Activated CD4-positive, CD25-positive, alpha-beta regulatory T cell treated with anti-CD3 and anti-CD28 coated beads, Interleukin-2, amount 50 U/mL, for 72 hours (primary cell): ENCODE results near the gene CCDC154.

Experiments
- DNase-seq: peaks from one replicate; pipeline ENCODE4 v3.0.0; 2021

CCDC154 gene

GRCh38 chr16:1420111-1420539 is 24.2 kb downstream of the CCDC154 start:
- no peak for DNase-seq

DNA sequence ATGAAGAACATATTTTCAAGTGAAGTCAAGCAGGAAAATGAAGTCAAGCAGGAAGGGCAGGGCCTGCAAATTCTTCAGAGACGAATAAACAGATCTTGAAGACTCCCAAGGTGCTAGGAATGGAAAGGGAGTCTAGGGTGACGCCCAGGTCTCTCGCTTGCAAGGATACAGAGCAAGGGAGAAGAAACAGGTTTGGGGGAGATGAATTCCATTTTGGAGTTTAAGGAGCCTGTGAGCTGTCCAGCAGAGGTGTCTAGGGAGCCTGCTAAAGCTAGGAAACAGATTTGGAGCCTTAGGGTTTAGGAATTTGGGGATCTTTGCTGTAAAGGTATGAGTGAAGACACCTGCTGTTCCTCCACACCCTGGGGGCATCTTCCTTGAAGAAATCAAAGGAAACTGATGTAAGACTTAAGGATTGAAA is 27.8 kb downstream of the CCDC154 start:
- no peak for DNase-seq

DNA sequence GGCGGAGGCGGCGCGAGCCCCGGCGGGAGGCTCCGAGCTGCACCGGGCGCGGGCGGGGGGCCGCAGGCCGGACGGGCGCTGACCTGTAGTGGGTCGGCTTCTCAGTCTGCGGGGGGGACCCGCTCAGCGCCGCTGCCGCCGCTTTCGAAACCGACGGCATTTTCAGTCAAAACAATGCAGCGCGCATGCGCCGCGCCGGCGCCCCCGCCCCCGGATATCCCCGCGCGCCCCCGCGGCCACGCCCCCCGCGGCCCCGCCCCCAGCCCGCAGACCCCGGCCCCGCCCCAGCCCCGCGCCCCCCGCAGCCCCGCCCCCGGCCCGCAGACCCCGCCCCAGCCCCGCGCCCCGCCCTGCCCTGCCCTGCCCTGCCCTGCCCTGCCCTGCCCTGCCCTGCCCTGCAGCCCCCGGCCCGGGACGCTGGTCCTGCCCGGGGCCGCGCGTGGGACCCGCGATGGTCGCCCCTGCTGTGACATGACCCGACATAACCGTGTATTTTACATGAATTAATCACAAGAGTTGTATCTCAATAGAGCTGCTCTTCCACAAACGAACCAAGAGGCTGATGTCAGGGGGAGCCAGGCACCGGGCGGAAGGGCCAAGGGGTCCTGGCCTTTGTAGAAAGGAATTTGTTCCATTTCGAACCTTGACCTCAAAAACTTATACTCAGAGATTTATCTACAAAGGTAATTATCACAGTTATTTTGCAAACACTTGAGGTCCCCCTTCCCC is 29.7 kb downstream of the CCDC154 start, which contains the start of gene UNKL:
TSS of gene UNKL (minus strand) at position 173 of the 729 bp plus-strand sequence. CDS start at position 160, 13 bp downstream.
- peak; percentile 85 for DNase-seq

- peak; percentile 80 for DNase-seq
Measured at GRCh38 chr16:1413684-1414531, 30.4 kb downstream of the CCDC154 start.

- no peak for DNase-seq
Measured at GRCh38 chr16:1412847-1413246, 31.5 kb downstream of the CCDC154 start.

DNA sequence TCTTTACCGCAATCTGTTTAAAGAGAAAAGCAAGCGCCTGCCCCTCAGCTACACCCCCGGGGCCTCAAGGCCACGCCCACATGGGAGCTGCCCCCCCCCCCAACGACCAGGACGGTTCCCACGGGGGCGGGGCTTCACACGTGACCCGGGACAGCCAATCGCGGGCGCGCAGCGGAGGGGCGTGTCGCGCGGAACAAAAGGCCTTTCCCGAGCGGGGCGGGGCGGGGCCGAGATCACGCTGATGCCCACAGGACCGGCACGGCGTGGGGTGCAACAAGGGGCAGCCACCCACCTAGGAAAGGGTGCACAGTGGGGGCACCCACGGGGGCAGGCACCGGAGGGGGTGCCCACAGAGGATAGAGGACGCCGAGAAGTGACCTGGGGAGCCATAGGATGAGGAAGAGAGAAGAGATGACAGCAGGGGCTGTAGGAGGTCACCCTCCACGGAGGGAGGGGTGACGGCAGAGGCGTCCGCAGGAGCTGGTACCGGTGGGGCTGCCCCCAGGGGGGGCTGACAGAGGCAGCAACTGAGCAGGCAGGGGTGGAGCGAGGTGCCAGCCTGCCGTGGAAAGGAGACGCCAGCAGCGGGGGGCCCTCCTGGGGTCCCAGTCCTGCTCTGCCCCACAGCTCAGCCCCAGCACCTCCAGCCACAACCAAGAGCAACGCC is 36.1 kb downstream of the CCDC154 start:
- DNase-seq, result peak; percentile 97

- no peak for DNase-seq
Measured at GRCh38 chr16:1407753-1408152, 36.6 kb downstream of the CCDC154 start.

DNA sequence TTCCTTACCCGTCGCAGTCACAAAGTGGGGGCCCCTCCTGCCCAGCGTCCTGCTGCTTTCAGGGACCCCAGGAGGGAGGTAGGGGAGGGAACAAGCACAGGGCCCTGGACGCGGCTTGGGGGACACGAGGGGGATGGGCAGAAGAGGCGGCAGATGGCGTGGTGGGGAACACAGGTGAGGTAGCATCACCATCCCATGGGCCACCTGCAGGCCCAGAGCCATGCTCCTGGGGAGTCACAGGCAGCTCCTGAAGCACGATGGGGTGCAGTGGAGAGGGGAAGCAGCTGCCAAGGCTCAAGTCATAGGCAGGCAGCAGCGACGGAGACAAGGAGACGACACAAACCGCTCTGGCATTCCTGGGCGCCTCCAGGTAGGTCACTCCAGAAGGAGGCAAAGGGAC is 40.6 kb downstream of the CCDC154 start:
- no peak for DNase-seq

DNA sequence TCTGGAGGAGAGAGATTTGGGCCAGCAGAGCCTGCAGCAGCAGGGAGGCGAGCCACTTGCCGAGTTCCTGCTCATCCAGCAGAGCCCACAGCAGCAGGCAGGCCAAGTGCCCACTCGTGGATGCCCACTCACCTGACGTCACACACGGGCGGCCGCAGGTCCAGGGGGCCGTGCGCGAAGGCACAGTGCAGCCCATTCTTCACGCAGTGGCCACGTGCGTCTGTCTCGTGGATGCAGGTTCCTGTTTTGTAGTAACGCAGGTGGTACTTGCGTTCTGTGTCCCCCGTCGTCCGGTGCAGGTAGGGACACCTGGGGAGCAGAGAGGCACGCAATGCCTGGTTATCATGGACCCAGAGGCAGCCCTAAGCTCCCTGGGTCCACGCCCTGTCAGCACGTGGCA is 41.3 kb downstream of the CCDC154 start:
- no peak for DNase-seq

DNA sequence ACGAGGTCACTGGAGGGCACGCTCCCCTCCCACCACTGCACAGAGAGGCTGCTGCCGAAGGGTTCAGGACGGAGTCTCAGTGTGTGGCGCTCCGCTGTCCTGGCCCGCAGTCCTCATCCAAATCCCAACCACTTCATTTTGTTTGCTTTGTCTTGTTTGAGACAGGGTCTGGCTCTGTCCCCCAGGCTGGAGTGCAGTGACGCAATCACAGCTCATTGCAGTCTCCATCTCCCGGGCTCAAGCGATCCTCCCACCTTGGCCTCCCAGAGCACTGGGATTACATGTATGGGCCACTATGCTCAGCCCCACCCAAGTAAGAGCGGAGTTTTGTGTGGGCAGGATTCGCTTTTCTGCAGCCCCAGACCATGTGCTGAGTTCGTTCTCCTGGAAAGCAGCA is 42.6 kb downstream of the CCDC154 start:
- no peak for DNase-seq

DNA sequence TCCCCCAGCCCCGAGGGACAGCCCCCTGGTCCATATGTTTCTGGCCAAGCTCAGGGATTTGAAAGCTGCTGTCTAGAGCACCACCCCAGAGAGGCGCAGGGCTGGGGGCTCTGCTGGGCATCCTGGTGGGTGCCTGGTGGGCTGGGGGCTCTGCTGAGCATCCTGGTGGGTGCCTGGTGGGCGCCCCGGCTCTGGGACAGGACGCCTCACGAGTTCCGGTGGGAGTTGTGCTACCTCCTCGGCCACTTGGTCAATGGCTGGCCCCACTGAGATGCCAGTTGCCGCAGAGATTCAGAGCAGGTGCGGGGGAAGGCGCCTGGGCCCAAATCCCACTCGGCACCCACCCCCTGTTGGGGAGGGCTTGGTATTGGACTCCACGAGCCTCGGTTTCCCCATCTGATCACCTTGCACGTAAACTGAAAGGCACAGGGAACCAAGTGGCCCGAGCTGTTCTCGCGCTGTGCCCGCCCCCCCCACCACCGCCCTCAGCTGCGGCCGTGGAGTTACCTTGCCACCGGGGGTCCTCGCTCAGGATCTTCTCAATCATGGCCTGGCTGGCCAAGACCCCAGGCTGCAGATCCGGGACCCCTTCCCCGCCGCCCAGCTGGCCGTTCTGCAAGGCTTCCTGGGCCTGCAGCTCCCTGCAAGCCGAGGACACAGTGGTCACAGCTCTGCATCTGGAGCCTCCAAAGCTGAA is 43.1 kb downstream of the CCDC154 start:
- DNase-seq, result no peak

DNA sequence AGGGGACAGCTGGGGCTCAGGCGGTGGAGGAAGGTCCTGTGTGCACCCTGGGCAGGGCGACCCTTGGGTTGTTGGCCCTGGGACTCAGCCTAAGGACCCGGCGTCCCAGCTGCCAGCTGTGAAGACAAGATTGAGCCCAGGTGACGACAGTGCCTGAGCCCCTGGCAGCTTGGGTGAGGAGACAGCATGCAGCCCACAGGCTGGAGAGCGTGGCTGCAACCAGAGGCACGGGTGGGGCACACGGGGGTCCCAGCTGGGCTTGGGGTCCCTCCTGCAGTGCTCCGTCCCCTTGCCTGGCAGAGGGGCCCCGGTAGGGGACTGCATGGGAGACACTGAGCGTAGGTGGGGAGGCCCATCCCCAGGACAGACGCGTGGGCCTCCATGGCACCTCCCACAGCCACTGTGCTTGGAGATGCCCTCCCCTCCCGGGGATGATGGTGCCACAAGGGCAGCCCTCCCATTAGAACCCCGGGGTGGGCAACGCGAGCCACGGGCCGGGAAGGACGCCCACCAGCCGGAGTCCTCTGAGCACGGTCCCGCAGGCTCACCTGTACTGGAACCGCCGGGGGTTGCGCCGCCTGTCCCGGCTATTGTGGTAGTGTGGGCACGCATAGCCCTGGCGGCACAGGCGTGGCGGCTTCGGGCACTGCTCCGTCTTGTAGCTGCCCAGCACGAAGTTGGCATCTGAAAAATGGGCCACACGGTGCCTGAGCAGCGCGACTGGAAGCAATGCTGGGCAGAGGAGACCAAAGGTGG is 45.4 kb downstream of the CCDC154 start:
- no peak for DNase-seq

GRCh38 chr16:1398351-1398750 is 46.0 kb downstream of the CCDC154 start:
- no peak for DNase-seq

DNA sequence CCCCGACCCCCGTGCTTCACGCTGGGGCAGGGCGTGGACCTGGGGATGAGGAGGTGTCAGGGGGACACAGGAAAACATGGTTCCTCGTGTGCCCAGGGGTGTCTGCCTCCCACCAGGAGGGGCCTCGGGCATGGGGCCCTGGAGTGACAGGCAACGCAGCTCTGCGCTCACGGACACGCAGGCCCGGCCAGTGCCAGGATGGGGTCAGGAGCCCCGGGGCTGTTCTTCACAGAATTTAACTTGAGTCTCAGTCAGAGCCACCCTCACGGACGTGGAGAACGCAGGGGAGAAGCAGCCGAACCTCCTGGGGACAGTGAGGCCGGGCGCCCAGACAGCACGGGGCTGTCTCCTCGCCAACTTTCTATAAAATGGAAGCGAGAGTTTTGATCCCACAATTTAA is 46.6 kb downstream of the CCDC154 start:
- DNase-seq, result no peak

DNA sequence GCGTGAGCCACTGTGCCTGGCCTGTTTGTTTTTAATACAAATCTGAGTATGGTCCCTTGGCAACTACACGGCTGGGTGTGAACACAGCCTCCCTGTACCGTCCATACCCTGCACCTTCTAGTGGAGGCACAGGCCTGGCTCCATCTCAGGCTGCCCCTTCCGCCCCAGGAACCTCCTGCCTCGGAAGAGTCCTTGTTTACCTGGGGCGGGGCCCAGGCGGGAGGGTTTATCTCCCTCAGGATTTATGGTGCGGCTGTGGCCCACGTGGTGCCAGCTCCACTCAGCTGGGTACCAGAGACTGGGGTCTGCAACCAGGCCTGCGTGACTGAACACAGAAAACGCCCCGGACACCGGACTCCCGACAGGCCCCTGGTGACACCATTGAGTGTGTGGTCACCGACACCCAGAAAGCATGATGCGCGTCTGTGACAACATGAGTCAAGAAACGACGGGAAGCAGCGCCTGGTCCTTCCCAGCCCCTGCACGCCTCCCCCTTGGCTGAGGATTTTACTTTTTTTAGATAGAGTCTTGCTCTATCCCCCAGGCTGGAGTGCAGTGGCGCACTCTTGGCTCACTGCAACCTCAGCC is 48.8 kb downstream of the CCDC154 start:
- DNase-seq, result no peak

- DNase-seq, result no peak
Measured at GRCh38 chr16:1394367-1394951, 49.9 kb downstream of the CCDC154 start.

DNA sequence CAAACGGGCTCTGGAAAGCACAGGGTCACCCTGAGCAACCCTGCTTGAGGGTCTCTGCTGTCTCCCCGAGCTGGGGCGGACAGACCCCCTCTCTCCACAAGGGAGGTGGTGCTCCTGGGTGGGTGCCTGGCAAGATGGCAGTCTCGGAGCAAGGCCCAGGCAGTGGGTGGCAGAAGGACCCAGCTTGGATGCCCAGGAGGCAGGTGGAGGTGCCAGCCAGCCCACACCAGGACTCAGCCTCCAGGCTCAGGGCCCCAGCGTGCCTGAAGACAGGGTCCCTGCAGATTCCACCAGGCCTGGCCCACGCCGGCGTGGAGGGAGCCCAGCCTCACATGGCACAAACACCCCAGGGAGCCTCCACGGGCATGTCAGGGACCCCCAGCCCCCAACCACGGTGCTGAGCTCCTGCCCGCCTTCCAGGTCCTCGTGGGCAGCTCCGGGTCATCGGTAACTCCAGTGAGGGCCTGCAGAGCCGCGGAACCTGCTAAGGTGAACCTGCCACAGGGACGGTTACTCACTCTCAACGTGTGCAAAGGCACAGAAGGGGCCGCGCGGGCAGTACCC is 50.7 kb downstream of the CCDC154 start:
- no peak for DNase-seq

DNA sequence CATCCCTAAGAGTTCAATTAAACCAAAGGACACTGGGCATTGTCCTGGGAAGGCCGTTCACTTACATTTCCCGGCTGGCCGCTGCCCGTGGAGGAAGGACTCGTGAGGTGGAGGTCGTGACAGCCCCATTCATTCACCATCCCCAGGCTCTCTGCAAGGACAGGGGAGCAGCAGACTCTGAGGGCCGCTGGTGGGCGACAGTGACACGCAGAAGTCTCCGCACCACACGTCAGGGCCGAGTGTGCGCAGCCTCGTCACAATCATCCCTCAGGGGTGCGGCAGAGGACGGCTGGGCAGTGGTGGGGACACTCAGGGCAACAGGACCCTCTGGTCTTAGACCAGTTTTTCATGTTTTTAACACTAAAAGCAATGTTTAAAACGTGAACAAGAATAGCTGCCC is 51.5 kb downstream of the CCDC154 start:
- no peak for DNase-seq

DNA sequence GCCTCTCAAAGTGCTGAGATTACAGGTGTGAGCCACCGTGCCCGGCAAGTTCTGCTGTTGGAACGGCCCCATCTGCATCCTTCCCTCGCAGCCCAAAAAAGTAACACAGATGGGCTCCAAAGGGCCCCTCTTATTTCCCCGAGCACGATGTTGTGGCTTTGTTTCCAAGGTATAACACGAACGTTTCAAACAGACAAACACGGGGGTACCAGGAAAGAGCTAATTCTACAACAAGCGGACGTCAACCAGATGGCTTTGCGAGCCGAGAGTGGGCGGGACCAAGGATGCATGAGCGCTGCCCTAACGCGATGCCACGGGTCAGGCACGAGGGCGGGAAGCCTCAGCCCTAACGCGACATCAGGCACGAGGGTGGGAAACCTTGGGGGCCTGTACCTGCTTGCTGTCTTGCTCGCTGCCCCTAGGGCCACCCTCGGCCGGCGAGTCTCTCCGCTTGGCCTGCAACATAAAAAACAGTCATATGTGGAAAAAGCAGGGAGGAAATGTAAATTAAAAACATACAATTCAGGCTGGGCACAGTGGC is 54.0 kb downstream of the CCDC154 start:
- DNase-seq, result no peak

- DNase-seq, result no peak
Measured at GRCh38 chr16:1389762-1390161, 54.6 kb downstream of the CCDC154 start.

DNA sequence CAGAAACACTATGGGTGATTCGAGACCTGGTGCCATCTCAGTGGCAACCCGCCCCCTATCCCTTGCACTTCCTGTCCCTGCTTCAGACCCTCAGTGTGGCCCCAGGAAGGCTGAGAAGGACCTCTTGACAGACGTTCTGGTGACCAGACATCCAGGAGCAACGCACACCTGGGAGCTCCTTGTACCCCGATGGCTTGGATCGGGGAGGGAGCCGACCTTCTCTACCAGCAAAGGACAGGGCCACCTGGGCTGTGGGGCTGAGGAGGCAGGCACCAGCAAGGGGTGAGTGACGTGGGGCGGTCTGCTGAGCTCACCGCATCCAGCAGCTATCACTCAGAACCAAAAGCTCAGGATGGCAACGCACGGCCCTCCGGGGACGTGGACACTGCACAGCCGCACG is 57.0 kb downstream of the CCDC154 start:
- no peak for DNase-seq
